Vagina (tissue), 2 donors: ENCODE results near the gene SLC3A2.

Source experiments
- CTCF ChIP-seq, 3 experiments: fragments of 450-650 bp in 2 of 3; fragments of 200-600 bp in 1 of 3; sonication (generic) in 1 of 3; IDR thresholded peaks; one replicate each; pipeline ENCODE4 v1.5.1; 2017 to 2019; ENCODE audit warnings: antibody characterized with exemption in 3 of 3, mild to moderate bottlenecking in 2 of 3, moderate library complexity in 2 of 3
- POLR2A ChIP-seq, 2 donors: fragments of 450-650 bp; IDR thresholded peaks; one replicate each; pipeline ENCODE4 v1.6.1; 2017; ENCODE audit warnings: antibody characterized with exemption in 2 of 2, mild to moderate bottlenecking in 2 of 2, moderate library complexity in 2 of 2
- POLR2AphosphoS5 ChIP-seq, 2 donors: sonication (generic); formaldehyde crosslinking; IDR thresholded peaks; one replicate each; pipeline ENCODE4 v1.9.0; 2017; ENCODE audit warnings: antibody characterized with exemption in 2 of 2, mild to moderate bottlenecking in 2 of 2, low read depth in 1 of 2; ENCODE audit not compliant: insufficient read depth in 1 of 2

GRCh38 chr11:62922189-62922589, 41.5 kb downstream of the SLC3A2 start:
- TF ChIP-seq POLR2A (IDR thresholded peaks at IDR 0.05) (no peak), CTCF (IDR thresholded peaks at IDR 0.05) (no peak), POLR2AphosphoS5 (IDR thresholded peaks at IDR 0.05; ENCODE audit: insufficient read depth in 1 of 2, low read depth in 1 of 2) (no peak)
